ENCODE results near the gene NUDC.
A peak's percentile ranks its signal among the peaks of the same experiment; 100 is the strongest.
"Not testable (repeated sequence)": the region's sequence is repeated elsewhere in the genome, so short reads cannot be mapped to it uniquely, and the experiment has no call there.

Gene NUDC

GRCh38 chr1:26921540-26922430 lies at the start of gene NUDC:
Gene NUDC, plus strand, starts transcription at chr1:26921743. Its CDS starts 106 bp downstream, at chr1:26921849.
- POLR2A ChIA-PET: interaction anchor here (0.6 to 1.5 kb wide), 3 partner anchors 22 to 595 kb away, joined by 3 to 7 read pairs (median 6); partner anchors contain the start of gene GPATCH3
- no peak for TF ChIP-seq CTCF (IDR thresholded peaks at IDR 0.05; ENCODE audit: control extremely low read depth, extremely low read depth, low read depth, missing control alignments)
- DNase-seq (ENCODE audit: extremely low spot score): peak; percentile 98
- CTCF ChIA-PET: interaction anchor here (1.4 kb wide), 1 partner anchor 14 kb away, joined by 6 read pairs; no protein-coding TSS in a partner anchor

- ChIA-PET POLR2A (interaction anchor here (0.6 kb wide), 1 partner anchor 403 kb away, joined by 6 read pairs; no protein-coding TSS in a partner anchor), CTCF (interaction anchor here (1.2 to 2.1 kb wide), 7 partner anchors 8 to 334 kb away, joined by 3 to 7 read pairs (median 5); partner anchors contain the start of gene GPN2)
- not testable (repeated sequence) for DNase-seq (ENCODE audit: extremely low spot score)
These were observed 48.4 kb upstream of the NUDC start for GRCh38 chr1:26873097-26873496.

- ChIA-PET CTCF (interaction anchor here (1.0 to 1.8 kb wide), 3 partner anchors 64 to 273 kb away, joined by 3 to 5 read pairs (median 4); no protein-coding TSS in a partner anchor), POLR2A (interaction anchor here (1.0 kb wide), 1 partner anchor 10 kb away, joined by 3 read pairs; no protein-coding TSS in a partner anchor)
- TF ChIP-seq CTCF (IDR thresholded peaks at IDR 0.05; ENCODE audit: control extremely low read depth, extremely low read depth, low read depth, missing control alignments): no peak
- no peak for DNase-seq (ENCODE audit: extremely low spot score)
These were observed 46.6 kb upstream of the NUDC start for GRCh38 chr1:26874896-26875295.

GRCh38 chr1:26877326-26877725 lies 44.2 kb upstream of the NUDC start:
- TF ChIP-seq CTCF (IDR thresholded peaks at IDR 0.05; ENCODE audit: control extremely low read depth, extremely low read depth, low read depth, missing control alignments): no peak
- POLR2A ChIA-PET: no interaction called here
- DNase-seq (ENCODE audit: extremely low spot score): no peak
- CTCF ChIA-PET: interaction anchor here (0.7 to 7.1 kb wide), 9 partner anchors 12 to 283 kb away, joined by 3 to 70 read pairs (median 16); partner anchors contain the start of genes GPN2 and SFN

GRCh38 chr1:26879793-26880192 lies 41.8 kb upstream of the NUDC start:
- no peak for TF ChIP-seq CTCF (IDR thresholded peaks at IDR 0.05; ENCODE audit: control extremely low read depth, extremely low read depth, low read depth, missing control alignments)
- POLR2A ChIA-PET: no interaction called here
- CTCF ChIA-PET: interaction anchor here (1.1 to 7.1 kb wide), 11 partner anchors 9 to 380 kb away, joined by 3 to 70 read pairs (median 13); partner anchors contain the start of genes GPN2 and SFN
- DNase-seq (ENCODE audit: extremely low spot score): no peak

GRCh38 chr1:26881611-26882010 lies 39.9 kb upstream of the NUDC start:
- POLR2A ChIA-PET: interaction anchor here (1.1 kb wide), 1 partner anchor 16 kb away, joined by 3 read pairs; no protein-coding TSS in a partner anchor
- CTCF ChIA-PET: interaction anchor here (0.7 to 7.1 kb wide), 12 partner anchors 9 to 93 kb away, joined by 3 to 70 read pairs (median 4); partner anchors contain the start of gene SFN
- not testable (repeated sequence) for DNase-seq (ENCODE audit: extremely low spot score)

- TF ChIP-seq CTCF (IDR thresholded peaks at IDR 0.05; ENCODE audit: control extremely low read depth, extremely low read depth, low read depth, missing control alignments): no peak
- DNase-seq (ENCODE audit: extremely low spot score): no peak
- POLR2A ChIA-PET: no interaction called here
- CTCF ChIA-PET: interaction anchor here (1.2 to 7.1 kb wide), 4 partner anchors 18 to 281 kb away, joined by 8 to 70 read pairs (median 31); partner anchors contain the start of gene SFN
These were observed 38.7 kb upstream of the NUDC start for GRCh38 chr1:26882696-26883463.

All from GM10248 (cell line).